ENCODE measurements around the gene SLC36A2.

DNA sequence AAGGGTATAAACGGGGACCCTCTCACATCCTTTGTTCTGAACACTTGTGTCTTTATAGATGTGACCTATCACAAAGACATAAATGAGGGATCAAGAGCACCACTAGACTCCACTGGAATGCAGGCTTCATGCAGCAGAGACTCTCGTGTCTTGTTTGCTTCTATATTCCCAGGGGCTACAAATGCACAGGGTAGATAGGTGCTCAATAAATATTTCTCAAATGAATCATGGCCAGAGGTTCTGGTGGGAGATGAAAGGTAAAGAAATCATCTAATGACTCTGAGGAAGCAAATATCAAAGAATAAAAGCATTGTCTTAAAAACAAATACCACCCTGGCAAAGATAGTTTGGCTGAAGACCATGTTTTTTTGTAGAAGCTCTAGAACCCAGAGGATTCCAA is 50.4 kb downstream of the SLC36A2 start:
- TF ChIP-seq, protein P1, sequence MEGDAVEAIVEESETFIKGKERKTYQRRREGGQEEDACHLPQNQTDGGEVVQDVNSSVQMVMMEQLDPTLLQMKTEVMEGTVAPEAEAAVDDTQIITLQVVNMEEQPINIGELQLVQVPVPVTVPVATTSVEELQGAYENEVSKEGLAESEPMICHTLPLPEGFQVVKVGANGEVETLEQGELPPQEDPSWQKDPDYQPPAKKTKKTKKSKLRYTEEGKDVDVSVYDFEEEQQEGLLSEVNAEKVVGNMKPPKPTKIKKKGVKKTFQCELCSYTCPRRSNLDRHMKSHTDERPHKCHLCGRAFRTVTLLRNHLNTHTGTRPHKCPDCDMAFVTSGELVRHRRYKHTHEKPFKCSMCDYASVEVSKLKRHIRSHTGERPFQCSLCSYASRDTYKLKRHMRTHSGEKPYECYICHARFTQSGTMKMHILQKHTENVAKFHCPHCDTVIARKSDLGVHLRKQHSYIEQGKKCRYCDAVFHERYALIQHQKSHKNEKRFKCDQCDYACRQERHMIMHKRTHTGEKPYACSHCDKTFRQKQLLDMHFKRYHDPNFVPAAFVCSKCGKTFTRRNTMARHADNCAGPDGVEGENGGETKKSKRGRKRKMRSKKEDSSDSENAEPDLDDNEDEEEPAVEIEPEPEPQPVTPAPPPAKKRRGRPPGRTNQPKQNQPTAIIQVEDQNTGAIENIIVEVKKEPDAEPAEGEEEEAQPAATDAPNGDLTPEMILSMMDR (IDR thresholded peaks at IDR 0.05), result no peak
- TF ChIP-seq POLR2A (IDR thresholded peaks at IDR 0.05), result no peak
